CD4-positive, alpha-beta T cell (primary cell): ENCODE data around the gene CHMP2B. TPM values are rescaled to one million over a fixed set of nuclear protein-coding genes. Genes with fewer than 3 reads are reported as not detected.

Experiments used
- ATAC-seq: fragments of 200-7000 bp; cut with Tn5 transposase; one replicate; pipeline ENCODE4 v1.10.0; 2022; ENCODE audit warnings: mild to moderate bottlenecking; ENCODE audit not compliant: poor library complexity
- CTCF ChIA-PET: fragments of 350-600 bp; sonication (Branson Sonifier 250); formaldehyde crosslinking; loops from one replicate; lab custom pipeline; 2021; ENCODE audit warnings: antibody characterized with exemption, inconsistent platforms; lab: Charles Lee
- POLR2A ChIA-PET: fragments of 350-600 bp; sonication (Branson Sonifier 250); formaldehyde crosslinking; loops from one replicate; lab custom pipeline; 2021; ENCODE audit warnings: antibody characterized with exemption, inconsistent platforms; lab: Charles Lee
- DNase-seq, 14 experiments: peaks; one replicate each; pipeline ENCODE4 v3.0.0-alpha.2; 2013 to 2020; ENCODE audit warnings: mixed read lengths in 2 of 14
- H3K27ac ChIP-seq, 2 donors: one replicate each; pipeline versions ENCODE4 v1.5.1 to v1.7.0; 2013; ENCODE audit warnings: low read length in 2 of 2, low read depth in 1 of 2, mild to moderate bottlenecking in 1 of 2
- H3K27me3 ChIP-seq, 2 experiments: 1 replicate in 1 of 2; 2 replicates in 1 of 2; pipeline versions ENCODE4 v1.6.1 to v1.7.0; 2013; ENCODE audit warnings: low read length in 2 of 2, control low read depth in 1 of 2, mild to moderate bottlenecking in 1 of 2, moderate library complexity in 1 of 2; ENCODE audit not compliant: insufficient read depth in 2 of 2, control insufficient read depth in 1 of 2
- H3K36me3 ChIP-seq: one replicate; pipeline ENCODE4 v1.6.1; 2013; ENCODE audit warnings: low read length, control low read depth; ENCODE audit not compliant: insufficient read depth
- H3K4me1 ChIP-seq: one replicate; pipeline ENCODE4 v1.6.1; 2013; ENCODE audit warnings: low read length, control low read depth; ENCODE audit not compliant: insufficient read depth
- H3K4me3 ChIP-seq: one replicate; pipeline ENCODE4 v1.5.1; 2013; ENCODE audit warnings: mild to moderate bottlenecking, low read length, moderate library complexity
- H3K9me3 ChIP-seq, 2 experiments: 1 replicate in 1 of 2; 2 replicates in 1 of 2; pipeline versions ENCODE4 v1.6.1 to v1.7.0; 2013; ENCODE audit warnings: low read length in 2 of 2, mild to moderate bottlenecking in 2 of 2, control low read depth in 1 of 2, moderate library complexity in 1 of 2; ENCODE audit not compliant: control insufficient read depth in 1 of 2, insufficient read depth in 1 of 2
- H3K27ac Mint-ChIP-seq: one replicate; pipeline ENCODE4 v1.8.0; 2020; ENCODE audit warnings: mixed read lengths
- H3K27me3 Mint-ChIP-seq: one replicate; pipeline ENCODE4 v1.8.0; 2021; ENCODE audit warnings: mixed read lengths
- H3K36me3 Mint-ChIP-seq: one replicate; pipeline ENCODE4 v1.8.0; 2021; ENCODE audit warnings: low read depth, mixed read lengths
- H3K4me1 Mint-ChIP-seq: one replicate; pipeline ENCODE4 v1.8.0; 2021; ENCODE audit warnings: low read depth, mixed read lengths
- H3K4me3 Mint-ChIP-seq: one replicate; pipeline ENCODE4 v1.8.0; 2020; ENCODE audit warnings: mild to moderate bottlenecking, mixed read lengths
- H3K9me3 Mint-ChIP-seq: one replicate; pipeline ENCODE4 v1.8.0; 2020; ENCODE audit warnings: mixed read lengths
- CTCF ChIP-seq: fragments of 200-600 bp; IDR thresholded peaks from one replicate; pipeline ENCODE4 v1.8.0; 2022; ENCODE audit warnings: antibody characterized with exemption, mild to moderate bottlenecking
- intact Hi-C, 2 experiments: fragments of 100-400 bp; cut with DNase I in 1 of 2; cut with micrococcal nuclease in 1 of 2; formaldehyde crosslinking; loops; one replicate each; pipeline versions ENCODE4 v1.15.1 to v1.9.0; 2023 to 2025; cut with DNase I, micrococcal nuclease
- total RNA-seq, 174 experiments: library from RNA in 2 of 174; stranded (reverse) in 2 of 174; gene quantifications; one replicate each; pipeline ENCODE4 v1.2.3 and lab custom pipeline; 2021 to 2026

The CHMP2B gene
- total RNA-seq, 2 experiments from 2014 or later = 24.7 to 31.5 TPM

- no peaks in the 10 kb centered on the region for H3K9me3 Mint-ChIP-seq
- no peaks in the 10 kb centered on the region for H3K4me1 Mint-ChIP-seq
- ChIA-PET CTCF (no interaction called here), POLR2A (no interaction called here)
- Histone ChIP-seq H3K27me3 (peaks cover 0 to 8% of the 10 kb centered on the region in 2 experiments), H3K4me3 (no peak overlapping the region), H3K4me1 (no peaks in the 10 kb centered on the region), H3K27ac (no peak overlapping the region), H3K9me3 (no peaks in the 10 kb centered on the region), H3K36me3 (no peaks in the 10 kb centered on the region)
- H3K27ac Mint-ChIP-seq = no peak overlapping the region
- DNase-seq (no peak), ATAC-seq (no peak)
- TF ChIP-seq CTCF = no peak
- H3K36me3 Mint-ChIP-seq = no peaks in the 10 kb centered on the region
- no peak overlapping the region for H3K4me3 Mint-ChIP-seq
- peaks cover 13% of the 10 kb centered on the region for H3K27me3 Mint-ChIP-seq
- intact Hi-C loops = no loop called here
Observed at GRCh38 chr3:87206635-87207034, 20.5 kb upstream of the CHMP2B start.

GRCh38 chr3:87207460-87207859, 19.6 kb upstream of the CHMP2B start:
- Mint-ChIP-seq H3K4me1 (no peaks in the 10 kb centered on the region), H3K4me3 (no peak overlapping the region), H3K27me3 (peaks cover 17% of the 10 kb centered on the region), H3K27ac (no peak overlapping the region), H3K9me3 (no peaks in the 10 kb centered on the region), H3K36me3 (no peaks in the 10 kb centered on the region)
- Histone ChIP-seq H3K36me3 (no peaks in the 10 kb centered on the region), H3K27ac (no peak overlapping the region), H3K4me1 (no peaks in the 10 kb centered on the region), H3K4me3 (no peak overlapping the region), H3K9me3 (no peaks in the 10 kb centered on the region), H3K27me3 (peaks cover 0 to 13% of the 10 kb centered on the region in 2 experiments)
- DNase-seq (no peak), ATAC-seq (no peak)
- intact Hi-C loops = no loop called here
- CTCF ChIA-PET = no interaction called here
- no peak for TF ChIP-seq CTCF
- POLR2A ChIA-PET = no interaction called here

- no peak for TF ChIP-seq CTCF
- H3K36me3 Mint-ChIP-seq = no peaks in the 10 kb centered on the region
- H3K27ac ChIP-seq = no peak overlapping the region
- peaks cover 3 to 9% of the 10 kb centered on the region in 2 experiments for H3K27me3 ChIP-seq
- intact Hi-C loops = no loop called here
- H3K27me3 Mint-ChIP-seq = peaks cover 28% of the 10 kb centered on the region
- POLR2A ChIA-PET = no interaction called here
- H3K36me3 ChIP-seq = no peaks in the 10 kb centered on the region
- CTCF ChIA-PET = interaction anchor here (0.7 kb wide), 1 partner anchor 9 kb away, joined by 3 read pairs; no protein-coding TSS in a partner anchor
- no peak overlapping the region for H3K4me3 Mint-ChIP-seq
- H3K4me1 Mint-ChIP-seq = no peaks in the 10 kb centered on the region
- no peak for DNase-seq
- no peaks in the 10 kb centered on the region for H3K9me3 ChIP-seq
- no peaks in the 10 kb centered on the region for H3K4me1 ChIP-seq
- H3K9me3 Mint-ChIP-seq = no peaks in the 10 kb centered on the region
- no peak overlapping the region for H3K27ac Mint-ChIP-seq
- no peak for ATAC-seq
- no peak overlapping the region for H3K4me3 ChIP-seq
Observed at GRCh38 chr3:87209111-87209510, 18.0 kb upstream of the CHMP2B start.
